SK-N-SH (cell line): ENCODE data around the gene MYEOV. TPM values are rescaled to one million over a fixed set of nuclear protein-coding genes. Genes with fewer than 3 reads are reported as not detected.

Source experiments
- CTCF ChIA-PET: fragments of 300-600, 350-600 bp; formaldehyde crosslinking; extraction: SDS; loops from one replicate; lab custom pipeline; 2021; lab: Yijun Ruan, JAX
- POLR2A ChIA-PET: fragments of 350-600 bp; sonication (Branson Sonifier 250); formaldehyde crosslinking; extraction: SDS; loops from one replicate; lab custom pipeline; 2020; ENCODE audit warnings: antibody characterized with exemption, inconsistent platforms; lab: Yijun Ruan, JAX
- DNase-seq: peaks from one replicate; pipeline ENCODE4 v3.0.0; 2012
- H2AFZ ChIP-seq: fragments of 200-600 bp; sonication (generic); 2 replicates; pipeline ENCODE4 v1.8.1; 2016; ENCODE audit warnings: antibody characterized with exemption, mild to moderate bottlenecking, low read depth
- H3F3A ChIP-seq: fragments of 200-600 bp; sonication (generic); replicated peaks from 2 replicates; pipeline ENCODE3; 2016; ENCODE audit warnings: antibody characterized with exemption, mild to moderate bottlenecking; ENCODE audit not compliant: insufficient read depth
- H3K27ac ChIP-seq, 2 experiments: fragments of 200-500 bp in 1 of 2; fragments of 200-600 bp in 1 of 2; sonication (Bioruptor generic) in 1 of 2; sonication (generic), shearing (Covaris generic) in 1 of 2; 2 replicates each; pipeline versions ENCODE4 v1.5.1 to v1.6.1; 2014 to 2016; ENCODE audit warnings: low read depth in 2 of 2, inconsistent platforms in 1 of 2, low read length in 1 of 2, mild to moderate bottlenecking in 1 of 2, mixed read lengths in 1 of 2
- H3K27me3 ChIP-seq: fragments of 200-600 bp; sonication (generic), shearing (Covaris generic); 2 replicates; pipeline ENCODE4 v1.6.1; 2016; ENCODE audit warnings: mixed run types; ENCODE audit not compliant: insufficient read depth
- H3K36me3 ChIP-seq, 2 experiments: fragments of 200-500 bp in 1 of 2; fragments of 200-600 bp in 1 of 2; sonication (Bioruptor generic) in 1 of 2; sonication (generic) in 1 of 2; replicated peaks in 1 of 2; 2 replicates each; pipeline versions ENCODE3 to v1.5.1; 2014 to 2016; ENCODE audit warnings: low read length in 1 of 2, mild to moderate bottlenecking in 1 of 2; ENCODE audit not compliant: insufficient read depth in 2 of 2, control insufficient read depth in 1 of 2
- H3K4me1 ChIP-seq, 2 experiments: fragments of 200-500 bp in 1 of 2; fragments of 200-600 bp in 1 of 2; sonication (Bioruptor generic) in 1 of 2; sonication (generic), shearing (Covaris generic) in 1 of 2; 2 replicates each; pipeline versions ENCODE4 v1.5.1 to v1.6.1; 2014 to 2016; ENCODE audit warnings: low read depth in 1 of 2, low read length in 1 of 2, mixed run types in 1 of 2; ENCODE audit not compliant: insufficient read depth in 2 of 2, control insufficient read depth in 1 of 2
- H3K4me2 ChIP-seq: fragments of 200-600 bp; sonication (generic), shearing (Covaris generic); 2 replicates; pipeline ENCODE4 v1.6.1; 2017; ENCODE audit warnings: mixed run types
- H3K4me3 ChIP-seq, 2 experiments: fragments of 200-500 bp in 1 of 2; fragments of 200-600 bp in 1 of 2; sonication (Bioruptor generic) in 1 of 2; sonication (generic), shearing (Covaris generic) in 1 of 2; 2 replicates each; pipeline versions ENCODE4 v1.5.1 to v1.8.1; 2014 to 2016; ENCODE audit warnings: low read depth in 2 of 2, inconsistent platforms in 1 of 2, low read length in 1 of 2, mild to moderate bottlenecking in 1 of 2, mixed read lengths in 1 of 2, moderate library complexity in 1 of 2
- H3K79me2 ChIP-seq: fragments of 200-600 bp; sonication (generic); 2 replicates; pipeline ENCODE4 v1.8.1; 2017; ENCODE audit warnings: mild to moderate bottlenecking; ENCODE audit not compliant: insufficient read depth
- H3K9ac ChIP-seq: fragments of 200-600 bp; sonication (generic); 2 replicates; pipeline ENCODE4 v1.6.1; 2017; ENCODE audit warnings: mixed run types
- H3K9me2 ChIP-seq: fragments of 200-600 bp; sonication (generic); 2 replicates; pipeline ENCODE4 v1.6.1; 2017; ENCODE audit warnings: mixed run types
- H3K9me3 ChIP-seq: fragments of 200-600 bp; sonication (generic); 2 replicates; pipeline ENCODE4 v1.6.1; 2017; ENCODE audit warnings: mixed run types, mild to moderate bottlenecking, moderate library complexity
- H4K20me1 ChIP-seq: fragments of 200-600 bp; sonication (generic); 2 replicates; pipeline ENCODE4 v1.6.1; 2017; ENCODE audit warnings: mild to moderate bottlenecking, mixed run types; ENCODE audit not compliant: insufficient read depth
- EP300 ChIP-seq, 2 experiments: IDR thresholded peaks; 2 replicates each; pipeline versions ENCODE4 v1.4.0 to v1.6.1; 2012; ENCODE audit warnings: borderline replicate concordance in 1 of 2, low read depth in 1 of 2, low read length in 1 of 2
- FOSL2 ChIP-seq: IDR thresholded peaks from 2 replicates; pipeline ENCODE4 v1.4.0; 2012; ENCODE audit warnings: low read depth, mild to moderate bottlenecking, moderate library complexity, borderline replicate concordance
- FOXM1 ChIP-seq: IDR thresholded peaks from 2 replicates; pipeline ENCODE4 v1.4.0; 2012; ENCODE audit warnings: low read depth, mild to moderate bottlenecking
- JUND ChIP-seq: IDR thresholded peaks from 2 replicates; pipeline ENCODE4 v1.4.0; 2012
- NFIC ChIP-seq: IDR thresholded peaks from 2 replicates; pipeline ENCODE4 v1.4.0; 2012; ENCODE audit warnings: borderline replicate concordance
- NRF1 ChIP-seq: IDR thresholded peaks from 2 replicates; pipeline ENCODE4 v1.6.1; 2012; ENCODE audit warnings: low read depth, mild to moderate bottlenecking, low read length
- POLR2AphosphoS5 ChIP-seq: IDR thresholded peaks from 2 replicates; pipeline ENCODE4 v1.6.1; 2012; ENCODE audit warnings: low read depth, low read length
- RAD21 ChIP-seq: IDR thresholded peaks from 2 replicates; pipeline ENCODE4 v1.6.1; 2012; ENCODE audit warnings: mild to moderate bottlenecking, low read length
- RCOR1 ChIP-seq: fragments of 150-350 bp; IDR thresholded peaks from 2 replicates; pipeline ENCODE4 v1.6.1; 2017; ENCODE audit warnings: antibody characterized with exemption, low read length
- RFX5 ChIP-seq: IDR thresholded peaks from 2 replicates; pipeline ENCODE4 v1.6.1; 2012; ENCODE audit warnings: mild to moderate bottlenecking, improper control_type of control experiment, low read length
- TAF1 ChIP-seq: IDR thresholded peaks from 2 replicates; pipeline ENCODE4 v1.6.1; 2012; ENCODE audit warnings: low read depth, mild to moderate bottlenecking, low read length, moderate library complexity, borderline replicate concordance
- TCF12 ChIP-seq: IDR thresholded peaks from 2 replicates; pipeline ENCODE4 v1.4.0; 2012
- YY1 ChIP-seq: IDR thresholded peaks from 2 replicates; pipeline ENCODE4 v1.4.0; 2012; ENCODE audit warnings: low read depth, mild to moderate bottlenecking
- WGBS: methylation state at CpG from one replicate; pipeline ENCODE4 v1.1.6; 2017; ENCODE audit warnings: low lambda C conversion rate; 5-methylcytosine and 5-hydroxymethylcytosine counted together
- polyA plus RNA-seq, 3 experiments: library from polyadenylated mRNA; depleted of rRNA; stranded (reverse); fragments of >200 nt; gene quantifications; 2 replicates each; pipeline ENCODE4 v1.2.3, GENCODE V29; 2012
- TF ChIP-seq, protein P1 (sequence below): fragments of 150-350 bp; IDR thresholded peaks from 2 replicates; pipeline ENCODE4 v1.6.1; 2017; ENCODE audit warnings: antibody characterized with exemption, low read length, low read depth, borderline replicate concordance
- TF ChIP-seq, protein P2 (sequence below): fragments of 200-600 bp; sonication (generic); IDR thresholded peaks from 2 replicates; pipeline ENCODE4 v1.6.1; 2017; ENCODE audit warnings: antibody characterized with exemption, mild to moderate bottlenecking, moderate library complexity
- TF ChIP-seq, protein P3 (sequence below): IDR thresholded peaks from 2 replicates; pipeline ENCODE4; 2012
- TF ChIP-seq, protein P4 (sequence below): IDR thresholded peaks from 2 replicates; pipeline ENCODE4 v1.4.0; 2012; ENCODE audit warnings: low read depth
- TF ChIP-seq, protein P5 (sequence below): IDR thresholded peaks from 2 replicates; pipeline ENCODE4 v1.4.0; 2012; ENCODE audit warnings: low read depth, borderline replicate concordance

The MYEOV gene
- polyA plus RNA-seq, 1 of the 3 experiments (the other 2 are of a cell fraction) = 3.0 TPM

DNA sequence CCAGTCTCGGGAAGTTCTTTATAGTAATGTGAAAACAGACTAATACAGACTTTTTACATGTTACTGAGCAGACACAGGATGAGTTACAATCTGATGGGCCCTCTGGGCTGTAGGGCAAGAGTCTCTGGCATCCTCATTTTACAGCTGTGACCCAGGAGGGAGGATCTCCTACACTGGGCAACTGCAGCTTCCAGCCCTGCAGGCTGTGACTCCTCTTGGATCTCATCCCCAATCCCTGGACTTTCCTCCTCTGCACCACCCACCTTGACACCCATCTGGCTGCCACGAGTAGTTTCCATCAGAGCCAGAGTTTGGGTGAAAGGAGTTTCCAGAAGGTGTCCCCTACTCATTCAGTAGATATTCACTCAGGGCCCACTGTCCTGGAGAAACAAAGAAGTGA, 48.9 kb upstream of the MYEOV start:
- no peaks in the 10 kb centered on the region for H3K36me3 ChIP-seq
- no peaks in the 10 kb centered on the region for H3K9me3 ChIP-seq
- ChIA-PET POLR2A (no interaction called here), CTCF (no interaction called here)
- TF ChIP-seq FOSL2 = no peak
- no peak for TF ChIP-seq RCOR1
- TF ChIP-seq, protein P1, sequence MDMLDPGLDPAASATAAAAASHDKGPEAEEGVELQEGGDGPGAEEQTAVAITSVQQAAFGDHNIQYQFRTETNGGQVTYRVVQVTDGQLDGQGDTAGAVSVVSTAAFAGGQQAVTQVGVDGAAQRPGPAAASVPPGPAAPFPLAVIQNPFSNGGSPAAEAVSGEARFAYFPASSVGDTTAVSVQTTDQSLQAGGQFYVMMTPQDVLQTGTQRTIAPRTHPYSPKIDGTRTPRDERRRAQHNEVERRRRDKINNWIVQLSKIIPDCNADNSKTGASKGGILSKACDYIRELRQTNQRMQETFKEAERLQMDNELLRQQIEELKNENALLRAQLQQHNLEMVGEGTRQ = no peak
- no peak for TF ChIP-seq NRF1
- no peak for TF ChIP-seq TAF1
- no peaks in the 10 kb centered on the region for H3K9me2 ChIP-seq
- no peaks in the 10 kb centered on the region for H3K79me2 ChIP-seq
- H4K20me1 ChIP-seq = no peaks in the 10 kb centered on the region
- H3K4me3 ChIP-seq = no peak overlapping the region
- no peaks in the 10 kb centered on the region for H3F3A ChIP-seq
- DNase-seq = no peak
- no peak overlapping the region for H3K4me2 ChIP-seq
- H3K27ac ChIP-seq = no peak overlapping the region
- no peaks in the 10 kb centered on the region for H3K4me1 ChIP-seq
- no peak overlapping the region for H2AFZ ChIP-seq
- no peak overlapping the region for H3K9ac ChIP-seq
- 42% methylated on average over 2 of the region's 2 CpGs for WGBS
- H3K27me3 ChIP-seq = no peaks in the 10 kb centered on the region; the same call in 1 of the 2 replicates

DNA sequence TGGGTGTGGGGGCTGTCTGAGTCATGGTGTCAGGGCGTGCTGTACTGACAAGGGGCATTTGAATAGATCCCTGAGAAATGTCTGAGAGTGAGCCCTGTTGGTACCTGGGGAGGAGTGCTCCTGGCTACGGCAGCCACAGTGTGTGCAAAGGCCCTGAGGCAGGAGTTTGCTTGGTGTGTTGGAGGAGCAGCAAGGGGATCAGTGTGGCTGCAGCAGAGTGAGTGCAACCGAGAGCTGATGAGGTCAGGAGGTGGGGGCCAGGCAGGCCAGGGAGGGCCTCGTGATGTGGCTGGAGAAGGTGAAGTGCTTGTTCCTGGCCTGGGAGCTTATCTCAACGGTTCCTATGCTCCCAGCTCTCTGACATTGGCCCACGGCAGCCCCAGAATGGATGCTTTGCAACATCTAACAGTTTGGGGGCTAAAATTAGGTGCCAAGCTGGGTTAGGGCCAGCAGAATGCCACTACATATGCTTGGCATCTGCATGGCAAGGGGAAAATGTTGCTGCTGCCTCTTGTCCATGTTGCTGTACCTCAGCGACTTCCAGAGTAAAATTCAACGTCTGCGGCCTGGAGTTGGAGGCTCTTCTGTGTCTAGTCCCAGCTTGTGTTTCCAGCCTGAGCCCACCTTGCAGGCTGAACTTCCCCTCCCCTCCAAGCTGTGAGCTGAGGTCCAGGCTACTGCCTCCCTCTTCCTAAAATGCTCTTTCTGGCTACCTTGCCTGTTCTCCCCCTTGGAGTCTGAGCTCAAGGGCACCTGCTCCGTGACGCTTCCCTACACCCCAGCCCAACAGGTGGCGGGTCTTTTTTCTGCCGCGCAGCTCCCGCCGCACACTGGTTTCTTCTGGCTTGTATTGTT, 48.2 kb upstream of the MYEOV start:
- Histone ChIP-seq H3F3A (no peaks in the 10 kb centered on the region), H2AFZ (no peak overlapping the region), H4K20me1 (no peaks in the 10 kb centered on the region), H3K4me2 (no peak overlapping the region), H3K9ac (no peak overlapping the region), H3K27ac (no peak overlapping the region), H3K4me1 (no peaks in the 10 kb centered on the region), H3K9me2 (no peaks in the 10 kb centered on the region), H3K79me2 (no peaks in the 10 kb centered on the region), H3K4me3 (no peak overlapping the region), H3K36me3 (no peaks in the 10 kb centered on the region), H3K9me3 (no peaks in the 10 kb centered on the region), H3K27me3 (no peaks in the 10 kb centered on the region; the same call in 1 of the 2 replicates)
- TF ChIP-seq, protein P2, sequence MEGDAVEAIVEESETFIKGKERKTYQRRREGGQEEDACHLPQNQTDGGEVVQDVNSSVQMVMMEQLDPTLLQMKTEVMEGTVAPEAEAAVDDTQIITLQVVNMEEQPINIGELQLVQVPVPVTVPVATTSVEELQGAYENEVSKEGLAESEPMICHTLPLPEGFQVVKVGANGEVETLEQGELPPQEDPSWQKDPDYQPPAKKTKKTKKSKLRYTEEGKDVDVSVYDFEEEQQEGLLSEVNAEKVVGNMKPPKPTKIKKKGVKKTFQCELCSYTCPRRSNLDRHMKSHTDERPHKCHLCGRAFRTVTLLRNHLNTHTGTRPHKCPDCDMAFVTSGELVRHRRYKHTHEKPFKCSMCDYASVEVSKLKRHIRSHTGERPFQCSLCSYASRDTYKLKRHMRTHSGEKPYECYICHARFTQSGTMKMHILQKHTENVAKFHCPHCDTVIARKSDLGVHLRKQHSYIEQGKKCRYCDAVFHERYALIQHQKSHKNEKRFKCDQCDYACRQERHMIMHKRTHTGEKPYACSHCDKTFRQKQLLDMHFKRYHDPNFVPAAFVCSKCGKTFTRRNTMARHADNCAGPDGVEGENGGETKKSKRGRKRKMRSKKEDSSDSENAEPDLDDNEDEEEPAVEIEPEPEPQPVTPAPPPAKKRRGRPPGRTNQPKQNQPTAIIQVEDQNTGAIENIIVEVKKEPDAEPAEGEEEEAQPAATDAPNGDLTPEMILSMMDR = no peak
- TF ChIP-seq RAD21 (no peak), JUND (no peak), NFIC (no peak), POLR2AphosphoS5 (no peak), EP300 (IDR thresholded peaks at IDR 0.05; ENCODE audit: borderline replicate concordance in 1 of 2, low read depth in 1 of 2, low read length in 1 of 2) (no peak), TCF12 (no peak), RFX5 (no peak), FOXM1 (no peak), YY1 (no peak)
- TF ChIP-seq, protein P3, sequence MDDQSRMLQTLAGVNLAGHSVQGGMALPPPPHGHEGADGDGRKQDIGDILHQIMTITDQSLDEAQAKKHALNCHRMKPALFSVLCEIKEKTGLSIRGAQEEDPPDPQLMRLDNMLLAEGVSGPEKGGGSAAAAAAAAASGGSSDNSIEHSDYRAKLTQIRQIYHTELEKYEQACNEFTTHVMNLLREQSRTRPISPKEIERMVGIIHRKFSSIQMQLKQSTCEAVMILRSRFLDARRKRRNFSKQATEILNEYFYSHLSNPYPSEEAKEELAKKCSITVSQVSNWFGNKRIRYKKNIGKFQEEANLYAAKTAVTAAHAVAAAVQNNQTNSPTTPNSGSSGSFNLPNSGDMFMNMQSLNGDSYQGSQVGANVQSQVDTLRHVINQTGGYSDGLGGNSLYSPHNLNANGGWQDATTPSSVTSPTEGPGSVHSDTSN = no peak
- TF ChIP-seq, protein P4, sequence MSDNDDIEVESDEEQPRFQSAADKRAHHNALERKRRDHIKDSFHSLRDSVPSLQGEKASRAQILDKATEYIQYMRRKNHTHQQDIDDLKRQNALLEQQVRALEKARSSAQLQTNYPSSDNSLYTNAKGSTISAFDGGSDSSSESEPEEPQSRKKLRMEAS = no peak
- TF ChIP-seq, protein P1 = no peak
- TF ChIP-seq, protein P5, sequence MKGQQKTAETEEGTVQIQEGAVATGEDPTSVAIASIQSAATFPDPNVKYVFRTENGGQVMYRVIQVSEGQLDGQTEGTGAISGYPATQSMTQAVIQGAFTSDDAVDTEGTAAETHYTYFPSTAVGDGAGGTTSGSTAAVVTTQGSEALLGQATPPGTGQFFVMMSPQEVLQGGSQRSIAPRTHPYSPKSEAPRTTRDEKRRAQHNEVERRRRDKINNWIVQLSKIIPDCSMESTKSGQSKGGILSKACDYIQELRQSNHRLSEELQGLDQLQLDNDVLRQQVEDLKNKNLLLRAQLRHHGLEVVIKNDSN = no peak
- no peak for DNase-seq
- 68% methylated on average over 12 of the region's 16 CpGs for WGBS
- ChIA-PET CTCF (no interaction called here), POLR2A (no interaction called here)
